ENCODE measurements around the gene SFXN2. TPM values are rescaled to one million over a fixed set of nuclear protein-coding genes. Genes with fewer than 3 reads are reported as not detected.

Gene SFXN2
- total RNA-seq, 2 experiments from 2014 or later, result 38.1 to 45.1 TPM

DNA sequence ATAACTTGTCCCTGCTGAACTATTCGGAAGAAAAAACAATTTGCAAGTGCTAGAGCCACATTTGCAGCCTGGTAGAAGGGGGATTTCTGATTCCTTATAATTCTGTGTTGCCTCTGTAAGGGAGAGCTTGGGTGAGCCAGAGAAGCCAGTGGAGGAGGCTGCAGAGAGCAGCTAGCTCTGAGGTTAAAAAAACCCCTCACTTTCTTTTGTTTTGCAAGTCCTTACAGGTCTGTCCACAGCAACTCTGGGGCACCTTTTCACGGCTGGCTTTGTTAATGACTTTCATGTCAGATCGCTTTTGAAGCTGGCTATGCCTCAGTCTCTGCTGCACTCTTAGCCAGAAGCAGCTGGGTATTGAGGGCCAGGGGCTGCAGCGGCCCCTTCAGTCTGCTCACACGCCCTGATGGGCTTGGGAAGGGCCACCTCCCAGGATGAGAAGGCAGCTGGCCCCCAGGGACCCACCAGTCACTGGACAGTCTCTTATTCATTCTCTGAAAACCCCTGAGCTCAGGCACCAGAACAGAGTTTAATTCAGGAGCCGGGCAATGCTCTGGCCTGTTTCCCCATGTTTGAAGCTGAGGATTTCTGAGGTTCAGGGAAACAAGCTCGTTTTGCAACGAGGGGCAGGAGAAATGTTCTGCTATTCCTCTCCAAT, 39.3 kb upstream of the SFXN2 start:
- no TSS peak for BruUV-seq (replicated peaks)
- no peak for DNase-seq (ENCODE audit: low spot score)
- ChIA-PET CTCF (ENCODE audit: unreplicated experiment) (interaction anchor here (0.8 to 1.3 kb wide), 2 partner anchors 11 to 30 kb away, joined by 3 to 7 read pairs; partner anchors contain the start of gene TRIM8), POLR2A (interaction anchor here (0.7 to 2.5 kb wide), 5 partner anchors 10 to 1003 kb away, joined by 3 to 11 read pairs (median 3); no protein-coding TSS in a partner anchor)
- Histone ChIP-seq H3K4me3 (ENCODE audit: low read depth, low read length, poor library complexity, severe bottlenecking) (no peak overlapping the region), H3K9me2 (ENCODE audit: insufficient read depth, low read length) (no peaks in the 10 kb centered on the region), H3K27ac (ENCODE audit: low read depth, low read length, poor library complexity, severe bottlenecking) (no peak overlapping the region), H2AFZ (ENCODE audit: low read length) (no peak overlapping the region), H3K36me3 (ENCODE audit: insufficient read depth, low read length) (peaks cover 3% of the 10 kb centered on the region; the same call in 1 of the 2 replicates), H4K20me1 (ENCODE audit: insufficient read depth, low read length) (no peaks in the 10 kb centered on the region), H3K79me2 (ENCODE audit: insufficient read depth, low read depth, low read length) (no peaks in the 10 kb centered on the region), H3K4me2 (ENCODE audit: low read length) (no peak overlapping the region), H3K4me1 (ENCODE audit: insufficient read depth, low read length, poor library complexity, severe bottlenecking) (peaks cover 22% of the 10 kb centered on the region), H3K9me3 (ENCODE audit: low read length) (no peaks in the 10 kb centered on the region)
- intact Hi-C loops (cut with micrococcal nuclease; ENCODE audit: unreplicated experiment), result no loop called here
- TF ChIP-seq EZH2phosphoT487 (IDR thresholded peaks at IDR 0.05; ENCODE audit: borderline replicate concordance, low read depth, low read length), result no peak
- TF ChIP-seq, protein P1, sequence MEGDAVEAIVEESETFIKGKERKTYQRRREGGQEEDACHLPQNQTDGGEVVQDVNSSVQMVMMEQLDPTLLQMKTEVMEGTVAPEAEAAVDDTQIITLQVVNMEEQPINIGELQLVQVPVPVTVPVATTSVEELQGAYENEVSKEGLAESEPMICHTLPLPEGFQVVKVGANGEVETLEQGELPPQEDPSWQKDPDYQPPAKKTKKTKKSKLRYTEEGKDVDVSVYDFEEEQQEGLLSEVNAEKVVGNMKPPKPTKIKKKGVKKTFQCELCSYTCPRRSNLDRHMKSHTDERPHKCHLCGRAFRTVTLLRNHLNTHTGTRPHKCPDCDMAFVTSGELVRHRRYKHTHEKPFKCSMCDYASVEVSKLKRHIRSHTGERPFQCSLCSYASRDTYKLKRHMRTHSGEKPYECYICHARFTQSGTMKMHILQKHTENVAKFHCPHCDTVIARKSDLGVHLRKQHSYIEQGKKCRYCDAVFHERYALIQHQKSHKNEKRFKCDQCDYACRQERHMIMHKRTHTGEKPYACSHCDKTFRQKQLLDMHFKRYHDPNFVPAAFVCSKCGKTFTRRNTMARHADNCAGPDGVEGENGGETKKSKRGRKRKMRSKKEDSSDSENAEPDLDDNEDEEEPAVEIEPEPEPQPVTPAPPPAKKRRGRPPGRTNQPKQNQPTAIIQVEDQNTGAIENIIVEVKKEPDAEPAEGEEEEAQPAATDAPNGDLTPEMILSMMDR (conservative IDR thresholded peaks at IDR 0.05; ENCODE audit: low read length), result no peak

- H2AFZ ChIP-seq (ENCODE audit: low read length), result no peak overlapping the region
- H3K4me3 ChIP-seq (ENCODE audit: low read depth, low read length, poor library complexity, severe bottlenecking), result no peak overlapping the region
- H4K20me1 ChIP-seq (ENCODE audit: insufficient read depth, low read length), result no peaks in the 10 kb centered on the region
- H3K9me2 ChIP-seq (ENCODE audit: insufficient read depth, low read length), result no peaks in the 10 kb centered on the region
- CTCF ChIA-PET (ENCODE audit: unreplicated experiment), result interaction anchor here (0.8 to 1.3 kb wide), 2 partner anchors 11 to 31 kb away, joined by 3 to 7 read pairs; partner anchors contain the start of gene TRIM8
- no peaks in the 10 kb centered on the region for H3K79me2 ChIP-seq (ENCODE audit: insufficient read depth, low read depth, low read length)
- H3K36me3 ChIP-seq (ENCODE audit: insufficient read depth, low read length), result peaks cover 6% of the 10 kb centered on the region; the same call in 1 of the 2 replicates
- POLR2A ChIA-PET, result interaction anchor here (0.6 to 2.5 kb wide), 7 partner anchors 9 to 1002 kb away, joined by 3 to 11 read pairs (median 3); no protein-coding TSS in a partner anchor
- TF ChIP-seq, protein P1 (conservative IDR thresholded peaks at IDR 0.05; ENCODE audit: low read length), result no peak
- TF ChIP-seq EZH2phosphoT487 (IDR thresholded peaks at IDR 0.05; ENCODE audit: borderline replicate concordance, low read depth, low read length), result no peak
- H3K4me1 ChIP-seq (ENCODE audit: insufficient read depth, low read length, poor library complexity, severe bottlenecking), result peaks cover 22% of the 10 kb centered on the region
- no peak overlapping the region for H3K27ac ChIP-seq (ENCODE audit: low read depth, low read length, poor library complexity, severe bottlenecking)
- H3K9me3 ChIP-seq (ENCODE audit: low read length), result no peaks in the 10 kb centered on the region
- intact Hi-C loops (cut with micrococcal nuclease; ENCODE audit: unreplicated experiment), result no loop called here
- H3K4me2 ChIP-seq (ENCODE audit: low read length), result no peak overlapping the region; the same call in 1 of the 2 replicates
- DNase-seq (ENCODE audit: low spot score), result no peak
- no TSS peak for BruUV-seq (replicated peaks)
These were observed 38.5 kb upstream of the SFXN2 start for GRCh38 chr10:102675666-102676533.
